GM15510 (cell line): ENCODE results near the gene OARD1.

Experiments used
- POLR2A ChIP-seq: IDR thresholded peaks from 3 replicates; pipeline ENCODE4 v1.6.1; 2011; ENCODE audit warnings: borderline replicate concordance; ENCODE audit not compliant: insufficient read length; ENCODE audit errors: extremely low read depth

OARD1 gene

GRCh38 chr6:41027241-41027640 is 44.9 kb downstream of the OARD1 start:
- TF ChIP-seq POLR2A, result no peak

- no peak for TF ChIP-seq POLR2A
These were observed 46.1 kb downstream of the OARD1 start for GRCh38 chr6:41025966-41026530.

GRCh38 chr6:41023114-41023513 is 49.0 kb downstream of the OARD1 start:
- TF ChIP-seq POLR2A, result no peak

DNA sequence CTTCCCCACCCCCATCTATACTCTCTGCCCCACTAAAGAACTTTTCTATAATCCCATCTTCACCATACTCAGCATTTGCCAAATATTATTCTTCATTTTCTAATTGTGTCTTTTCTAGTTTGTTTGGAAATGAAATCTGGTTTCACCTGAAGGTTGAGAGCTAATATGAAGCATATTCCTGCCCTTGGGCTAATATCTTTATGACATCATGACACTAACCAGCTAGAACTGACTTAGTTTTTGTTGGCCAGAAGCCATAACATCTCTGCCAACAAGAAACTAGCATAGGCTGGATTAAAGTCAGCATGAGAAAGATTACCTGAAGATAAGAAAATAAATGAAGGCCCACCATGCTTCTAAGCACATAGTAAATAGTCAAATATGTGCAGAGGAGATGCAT is 49.9 kb downstream of the OARD1 start:
- TF ChIP-seq POLR2A, result no peak

DNA sequence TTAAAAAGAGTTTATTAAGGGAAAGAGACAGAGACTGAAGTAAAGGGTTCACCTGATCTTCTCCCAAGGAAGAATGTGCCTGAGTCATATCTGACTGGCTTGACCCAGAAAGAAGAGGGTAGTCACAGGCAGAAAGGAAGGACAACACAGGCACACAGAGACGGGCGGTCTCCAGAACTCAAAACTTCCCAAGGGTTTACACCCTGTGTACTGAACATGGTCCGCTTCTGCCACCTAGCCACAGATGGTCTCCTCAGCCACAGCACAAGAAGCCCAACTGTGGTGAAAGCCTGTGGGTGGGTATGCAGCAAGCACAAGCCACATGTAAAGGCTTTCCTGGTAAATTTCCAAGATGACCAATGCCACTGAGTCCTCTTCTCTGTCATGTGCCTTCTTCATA is 50.3 kb downstream of the OARD1 start:
- TF ChIP-seq POLR2A, result no peak

DNA sequence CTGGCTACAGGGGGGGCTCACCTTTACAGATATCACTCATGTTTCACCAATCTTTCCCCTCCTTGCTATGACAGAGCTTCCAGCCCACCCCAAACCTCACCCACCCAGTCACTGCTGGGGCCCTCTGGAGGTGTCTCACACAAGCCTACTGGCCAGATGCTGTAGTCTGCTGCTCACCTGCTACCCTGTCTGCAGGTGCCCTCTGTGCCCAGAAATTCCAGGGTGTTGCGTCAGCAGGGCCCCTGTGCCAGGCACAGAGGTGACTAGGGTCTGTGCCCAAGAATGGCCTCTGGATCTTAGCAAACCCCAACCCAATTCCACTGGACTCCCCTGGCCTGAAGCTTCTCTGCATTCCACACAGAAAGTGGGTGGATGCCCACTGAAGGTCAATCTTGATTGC is 54.5 kb downstream of the OARD1 start:
- TF ChIP-seq POLR2A, result no peak

GRCh38 chr6:41014780-41015179 is 57.4 kb downstream of the OARD1 start:
- TF ChIP-seq POLR2A, result no peak
